Measurements from ENCODE around the gene QPRT. TPM values are rescaled to one million over a fixed set of nuclear protein-coding genes. Genes with fewer than 3 reads are reported as not detected.

QPRT gene
- total and polyA plus RNA-seq, 2 of the 13 experiments (the other 11 are each of a cell fraction or from before 2014, with no cell fraction given), result 130 to 218 TPM

GRCh38 chr16:29683543-29684090 is 4.6 kb downstream of the QPRT start:
- in situ Hi-C loops (cut with HindIII; ENCODE audit: extremely low pct_ligation_motif_present, low pct_unique_long_range_greater_than_20kb), result no loop called here
- Histone ChIP-seq H3K4me3 (replicated peaks in 1 of 3; ENCODE audit: insufficient read depth in 1 of 3, low read depth in 2 of 3, low read length in 3 of 3) (no peak overlapping the region), H3K4me1 (ENCODE audit: insufficient read depth, low read length) (peaks cover 53% of the 10 kb centered on the region), H2AFZ (ENCODE audit: low read length) (no peak overlapping the region), H4K20me1 (ENCODE audit: insufficient read depth, low read length) (peaks cover 15% of the 10 kb centered on the region; the same call in 1 of the 2 replicates), H3K4me2 (ENCODE audit: low read depth, low read length) (no peak overlapping the region), H3K36me3 (replicated peaks in 1 of 2; ENCODE audit: control insufficient read depth in 1 of 2, insufficient read depth in 2 of 2, low read length in 2 of 2) (peaks cover 4 to 30% of the 10 kb centered on the region in 2 experiments), H3K9me3 (ENCODE audit: low read length) (no peaks in the 10 kb centered on the region), H3K79me2 (ENCODE audit: insufficient read depth, low read length) (peaks cover 60% of the 10 kb centered on the region), H3K9ac (ENCODE audit: insufficient read depth, low read depth, low read length) (no peak overlapping the region), H3K27ac (ENCODE audit: extremely low read length, insufficient read depth, low read length) (no peak overlapping the region), H3K27me3 (ENCODE audit: control insufficient read depth in 1 of 2, insufficient read depth in 2 of 2, low read length in 2 of 2) (no peaks in the 10 kb centered on the region; a peak in 1 of 5 replicates)
- intact Hi-C loops (cut with micrococcal nuclease; ENCODE audit: unreplicated experiment), result no loop called here
- DNase-seq (ENCODE audit: low spot score) (no peak), FAIRE-seq (no peak), ATAC-seq (no peak)
- BruUV-seq (replicated peaks), result no TSS peak
- POLR2A ChIA-PET, result interaction anchor here (1.6 kb wide), 1 partner anchor 17 kb away, joined by 4 read pairs; no protein-coding TSS in a partner anchor
- WGBS (ENCODE audit: low lambda C conversion rate), result 98% methylated on average over 9 of the region's 9 CpGs
- TF ChIP-seq ZNF589 (CRISPR knock-in tag; conservative IDR thresholded peaks at IDR 0.05) (no peak), ZNF460 (CRISPR knock-in tag; IDR thresholded peaks at IDR 0.05; ENCODE audit: borderline replicate concordance) (no peak), ZBTB21 (CRISPR knock-in tag; IDR thresholded peaks at IDR 0.05) (no peak), TOPORS (CRISPR knock-in tag; IDR thresholded peaks at IDR 0.05) (no peak), RBM22 (optimal IDR thresholded peaks at IDR 0.05; ENCODE audit: low read length) (peak; percentile 69), MNT (IDR thresholded peaks at IDR 0.05) (0 out of 2 replicates have a peak, but pooled peaks have one; percentile 10), ZNF543 (CRISPR knock-in tag; IDR thresholded peaks at IDR 0.05) (no peak)
- CTCF ChIA-PET (ENCODE audit: low intra/inter-chr PET ratio, low total read pairs), result no interaction called here
